Mesenchymal stem cell (in vitro differentiated cells and primary cell): ENCODE measurements around the gene RFX1.

Experiments
- DNase-seq: peaks from one replicate; pipeline ENCODE4 v3.0.0-alpha.2; 2013
- H2AFZ ChIP-seq: one replicate; pipeline ENCODE4 v1.6.1; 2013; ENCODE audit warnings: low read depth, mild to moderate bottlenecking, control low read depth, inconsistent platforms, low read length, moderate library complexity
- H2AK5ac ChIP-seq: 2 replicates; pipeline ENCODE4 v1.6.1; 2013; ENCODE audit warnings: low read length, moderate library complexity, mild to moderate bottlenecking, inconsistent platforms; ENCODE audit not compliant: severe bottlenecking
- H2BK120ac ChIP-seq: one replicate; pipeline ENCODE4 v1.6.1; 2013; ENCODE audit warnings: low read depth, mild to moderate bottlenecking, inconsistent platforms, low read length, moderate library complexity
- H2BK12ac ChIP-seq, 2 experiments: one replicate each; pipeline ENCODE4 v1.6.1; 2013; ENCODE audit warnings: inconsistent platforms in 2 of 2, low read length in 2 of 2, mild to moderate bottlenecking in 2 of 2, moderate library complexity in 2 of 2, control low read depth in 1 of 2
- H2BK15ac ChIP-seq: one replicate; pipeline ENCODE4 v1.6.1; 2013; ENCODE audit warnings: mild to moderate bottlenecking, low read depth, inconsistent platforms; ENCODE audit not compliant: poor library complexity, severe bottlenecking
- H2BK5ac ChIP-seq: 2 replicates; pipeline ENCODE4 v1.6.1; 2013; ENCODE audit warnings: low read depth, mild to moderate bottlenecking, low read length, control low read depth, inconsistent platforms; ENCODE audit not compliant: poor library complexity, severe bottlenecking
- H3K14ac ChIP-seq, 2 experiments: one replicate each; pipeline ENCODE4 v1.6.1; 2013; ENCODE audit warnings: inconsistent platforms in 2 of 2, low read length in 2 of 2, control low read depth in 1 of 2, mild to moderate bottlenecking in 1 of 2, moderate library complexity in 1 of 2
- H3K18ac ChIP-seq, 2 experiments: one replicate each; pipeline ENCODE4 v1.6.1; 2013; ENCODE audit warnings: inconsistent platforms in 2 of 2, low read length in 2 of 2, control low read depth in 1 of 2, low read depth in 1 of 2, mild to moderate bottlenecking in 1 of 2
- H3K23ac ChIP-seq, 2 experiments: one replicate each; pipeline ENCODE4 v1.6.1; 2013; ENCODE audit warnings: inconsistent platforms in 2 of 2, low read length in 2 of 2, mild to moderate bottlenecking in 2 of 2, moderate library complexity in 2 of 2, control low read depth in 1 of 2
- H3K27ac ChIP-seq: 2 replicates; pipeline ENCODE4 v1.5.1; 2013; ENCODE audit warnings: mild to moderate bottlenecking, moderate library complexity, low read length, control low read depth, inconsistent platforms; ENCODE audit not compliant: poor library complexity, severe bottlenecking
- H3K27me3 ChIP-seq, 2 experiments: 2 replicates each; pipeline versions ENCODE4 v1.6.1 to v1.7.0; 2013; ENCODE audit warnings: low read length in 2 of 2, mild to moderate bottlenecking in 2 of 2, moderate library complexity in 2 of 2, control low read depth in 1 of 2, inconsistent platforms in 1 of 2; ENCODE audit not compliant: control insufficient read depth in 1 of 2, insufficient read depth in 1 of 2
- H3K36me3 ChIP-seq, 2 experiments: 2 replicates each; pipeline versions ENCODE4 v1.6.1 to v1.7.0; 2013; ENCODE audit warnings: low read length in 2 of 2, control low read depth in 1 of 2, inconsistent platforms in 1 of 2, low read depth in 1 of 2, mild to moderate bottlenecking in 1 of 2; ENCODE audit not compliant: insufficient read depth in 2 of 2, control insufficient read depth in 1 of 2
- H3K4ac ChIP-seq, 2 experiments: one replicate each; pipeline ENCODE4 v1.6.1; 2013; ENCODE audit warnings: inconsistent platforms in 2 of 2, low read length in 2 of 2, mild to moderate bottlenecking in 2 of 2, moderate library complexity in 2 of 2, control low read depth in 1 of 2, low read depth in 1 of 2
- H3K4me1 ChIP-seq: 2 replicates; pipeline ENCODE4 v1.6.1; 2013; ENCODE audit warnings: low read depth, low read length, control low read depth; ENCODE audit not compliant: control insufficient read depth, insufficient read depth
- H3K4me2 ChIP-seq: 2 replicates; pipeline ENCODE4 v1.6.1; 2013; ENCODE audit warnings: low read length, mild to moderate bottlenecking, inconsistent platforms; ENCODE audit not compliant: poor library complexity, severe bottlenecking
- H3K4me3 ChIP-seq, 2 experiments: 2 replicates each; pipeline versions ENCODE4 v1.5.1 to v1.7.0; 2013; ENCODE audit warnings: low read length in 2 of 2, mild to moderate bottlenecking in 2 of 2, control low read depth in 1 of 2, low read depth in 1 of 2; ENCODE audit not compliant: insufficient read depth in 1 of 2
- H3K79me1 ChIP-seq: replicated peaks from 2 replicates; pipeline ENCODE4 v1.6.1; 2013; ENCODE audit warnings: mild to moderate bottlenecking, control low read depth, low read length, inconsistent platforms; ENCODE audit not compliant: poor library complexity, severe bottlenecking
- H3K9ac ChIP-seq: 2 replicates; pipeline ENCODE4 v1.7.0; 2013; ENCODE audit warnings: mild to moderate bottlenecking, low read length, moderate library complexity
- H3K9me3 ChIP-seq: 2 replicates; pipeline ENCODE4 v1.7.0; 2013; ENCODE audit warnings: mild to moderate bottlenecking, low read length; ENCODE audit not compliant: control insufficient read depth
- H4K8ac ChIP-seq: one replicate; pipeline ENCODE4 v1.6.1; 2013; ENCODE audit warnings: inconsistent platforms, mild to moderate bottlenecking, low read length, moderate library complexity
- H4K91ac ChIP-seq: one replicate; pipeline ENCODE4 v1.6.1; 2013; ENCODE audit warnings: mild to moderate bottlenecking, low read length, inconsistent platforms
- WGBS: methylation state at CpG from one replicate; pipeline ENCODE4 v1.1.7; 2013; ENCODE audit warnings: mixed read lengths; 5-methylcytosine and 5-hydroxymethylcytosine counted together

RFX1 gene

GRCh38 chr19:13920524-13920923 is 85.6 kb downstream of the RFX1 start:
- H3K79me1 ChIP-seq, result no peaks in the 10 kb centered on the region
- H3K4ac ChIP-seq, result no peak overlapping the region
- H3K4me2 ChIP-seq, result no peak overlapping the region
- H3K23ac ChIP-seq, result no peak overlapping the region
- H2BK5ac ChIP-seq, result no peak overlapping the region
- H3K9me3 ChIP-seq, result peaks cover 7% of the 10 kb centered on the region
- no peak overlapping the region for H3K14ac ChIP-seq
- no peak overlapping the region for H3K4me3 ChIP-seq
- H2AFZ ChIP-seq, result no peak overlapping the region
- H3K27me3 ChIP-seq, result no peaks in the 10 kb centered on the region
- no peak overlapping the region for H3K9ac ChIP-seq
- WGBS, result 97% methylated on average over 11 of the region's 11 CpGs
- no peak overlapping the region for H2AK5ac ChIP-seq
- H4K91ac ChIP-seq, result no peak overlapping the region
- H2BK15ac ChIP-seq, result no peak overlapping the region
- H3K4me1 ChIP-seq, result no peaks in the 10 kb centered on the region
- H3K18ac ChIP-seq, result no peak overlapping the region
- no peak overlapping the region for H2BK12ac ChIP-seq
- no peak for DNase-seq
- H4K8ac ChIP-seq, result peak overlapping the region; percentile 2
- no peak overlapping the region for H2BK120ac ChIP-seq
- H3K27ac ChIP-seq, result no peak overlapping the region
- H3K36me3 ChIP-seq, result peaks cover 68 to 70% of the 10 kb centered on the region in 2 experiments

GRCh38 chr19:13918726-13919411 is 87.3 kb downstream of the RFX1 start:
- Histone ChIP-seq H3K79me1 (no peaks in the 10 kb centered on the region), H3K27me3 (no peaks in the 10 kb centered on the region), H3K27ac (no peak overlapping the region), H2BK15ac (no peak overlapping the region), H4K91ac (no peak overlapping the region), H3K23ac (no peak overlapping the region), H3K18ac (no peak overlapping the region), H3K36me3 (peaks cover 70 to 74% of the 10 kb centered on the region in 2 experiments), H4K8ac (no peak overlapping the region), H3K4me2 (no peak overlapping the region), H2AK5ac (no peak overlapping the region), H3K9ac (no peak overlapping the region), H3K4ac (no peak overlapping the region), H3K9me3 (peaks cover 7% of the 10 kb centered on the region), H3K4me1 (no peaks in the 10 kb centered on the region), H2BK120ac (no peak overlapping the region), H3K4me3 (no peak overlapping the region), H3K14ac (no peak overlapping the region), H2BK5ac (no peak overlapping the region), H2AFZ (no peak overlapping the region), H2BK12ac (no peak overlapping the region)
- DNase-seq, result no peak
- 93% methylated on average over 30 of the region's 34 CpGs for WGBS

DNA sequence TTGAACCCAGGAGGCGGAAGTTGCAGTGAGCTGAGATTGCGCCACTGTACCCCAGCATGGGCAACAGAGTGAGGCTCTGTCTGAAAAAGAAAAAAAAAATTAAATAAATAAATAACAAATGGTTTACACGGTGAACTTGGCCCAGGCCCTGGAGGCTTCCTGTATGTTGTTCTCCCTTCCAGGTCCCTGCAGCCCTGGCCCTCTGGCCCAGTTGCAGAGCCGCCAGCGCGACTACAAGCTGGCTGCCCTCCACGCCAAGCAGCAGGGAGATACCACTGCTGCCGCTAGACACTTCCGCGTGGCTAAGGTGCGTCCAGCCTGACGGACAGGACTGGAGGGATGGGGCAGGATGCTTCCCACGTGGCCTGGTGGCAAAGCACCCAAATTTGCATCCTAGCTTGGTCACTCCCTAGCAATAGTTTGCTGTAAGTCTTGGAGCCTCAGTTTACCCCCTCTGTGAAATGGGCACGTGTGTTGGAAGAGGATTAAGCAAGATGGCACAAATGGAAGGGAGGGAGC is 88.2 kb downstream of the RFX1 start:
- no peaks in the 10 kb centered on the region for H3K4me1 ChIP-seq
- no peak overlapping the region for H3K4me3 ChIP-seq
- no peak for DNase-seq
- no peak overlapping the region for H2BK15ac ChIP-seq
- no peak overlapping the region for H2AFZ ChIP-seq
- no peak overlapping the region for H2BK5ac ChIP-seq
- WGBS, result 91% methylated on average over 12 of the region's 14 CpGs
- no peaks in the 10 kb centered on the region for H3K27me3 ChIP-seq
- H3K23ac ChIP-seq, result no peak overlapping the region
- H2BK12ac ChIP-seq, result no peak overlapping the region
- no peak overlapping the region for H3K27ac ChIP-seq
- H3K9ac ChIP-seq, result no peak overlapping the region
- H3K4ac ChIP-seq, result no peak overlapping the region
- H3K14ac ChIP-seq, result no peak overlapping the region
- H3K36me3 ChIP-seq, result peaks cover 71 to 73% of the 10 kb centered on the region in 2 experiments
- H2BK120ac ChIP-seq, result no peak overlapping the region
- no peak overlapping the region for H2AK5ac ChIP-seq
- peaks cover 7% of the 10 kb centered on the region for H3K9me3 ChIP-seq
- no peaks in the 10 kb centered on the region for H3K79me1 ChIP-seq
- H4K91ac ChIP-seq, result no peak overlapping the region
- no peak overlapping the region for H3K18ac ChIP-seq
- H3K4me2 ChIP-seq, result no peak overlapping the region
- no peak overlapping the region for H4K8ac ChIP-seq

GRCh38 chr19:13914777-13915176 is 91.3 kb downstream of the RFX1 start:
- Histone ChIP-seq H4K8ac (no peak overlapping the region), H4K91ac (no peak overlapping the region), H3K4me3 (no peak overlapping the region), H3K4me2 (no peak overlapping the region), H3K4me1 (no peaks in the 10 kb centered on the region), H2BK120ac (no peak overlapping the region), H2BK15ac (no peak overlapping the region), H2BK5ac (no peak overlapping the region), H3K27ac (no peak overlapping the region), H2BK12ac (no peak overlapping the region), H3K36me3 (peaks cover 59 to 64% of the 10 kb centered on the region in 2 experiments), H3K9ac (no peak overlapping the region), H3K14ac (no peak overlapping the region), H3K27me3 (no peaks in the 10 kb centered on the region), H2AK5ac (no peak overlapping the region), H3K18ac (no peak overlapping the region), H2AFZ (no peak overlapping the region), H3K9me3 (no peaks in the 10 kb centered on the region), H3K79me1 (no peaks in the 10 kb centered on the region), H3K4ac (no peak overlapping the region), H3K23ac (no peak overlapping the region)
- 95% methylated on average over 2 of the region's 3 CpGs for WGBS
- no peak for DNase-seq
